K562 (cell line): ENCODE measurements around the gene HTR1D.
"Not testable (repeated sequence)": the region's sequence is repeated elsewhere in the genome, so short reads cannot be mapped to it uniquely, and the experiment has no call there.

Source experiments
- BRD4 ChIP-seq: fragments of 200-600 bp; sonication (generic); IDR thresholded peaks from 2 replicates; pipeline ENCODE4 v1.6.1; 2017; ENCODE audit warnings: inconsistent platforms
- TF ChIP-seq, protein P1 (sequence below): fragments of 250-450 bp; sonication (Bioruptor Pico); IDR thresholded peaks from 2 replicates; pipeline ENCODE4 v1.8.0; 2021; ENCODE audit warnings: moderate library complexity, mild to moderate bottlenecking, inconsistent platforms

DNA sequence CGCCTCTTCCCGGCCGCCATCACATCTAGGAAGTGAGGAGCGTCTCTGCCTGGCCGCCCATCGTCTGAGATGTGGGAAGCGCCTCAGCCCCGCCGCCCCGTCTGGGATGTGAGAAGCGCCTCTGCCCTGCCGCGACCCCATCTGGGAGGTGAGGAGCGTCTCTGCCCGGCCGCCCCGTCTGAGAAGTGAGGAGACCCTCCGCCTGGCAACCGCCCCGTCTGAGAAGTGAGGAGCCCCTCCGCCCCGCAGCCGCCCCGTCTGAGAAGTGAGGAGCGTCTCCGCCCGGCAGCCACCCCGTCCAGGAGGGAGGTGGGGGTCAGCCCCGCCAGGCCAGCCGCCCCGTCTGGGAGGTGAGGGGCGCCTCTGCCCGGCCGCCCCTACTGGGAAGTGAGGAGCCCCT is 40.1 kb upstream of the HTR1D start:
- TF ChIP-seq BRD4, result not testable (repeated sequence)
- TF ChIP-seq, protein P1, sequence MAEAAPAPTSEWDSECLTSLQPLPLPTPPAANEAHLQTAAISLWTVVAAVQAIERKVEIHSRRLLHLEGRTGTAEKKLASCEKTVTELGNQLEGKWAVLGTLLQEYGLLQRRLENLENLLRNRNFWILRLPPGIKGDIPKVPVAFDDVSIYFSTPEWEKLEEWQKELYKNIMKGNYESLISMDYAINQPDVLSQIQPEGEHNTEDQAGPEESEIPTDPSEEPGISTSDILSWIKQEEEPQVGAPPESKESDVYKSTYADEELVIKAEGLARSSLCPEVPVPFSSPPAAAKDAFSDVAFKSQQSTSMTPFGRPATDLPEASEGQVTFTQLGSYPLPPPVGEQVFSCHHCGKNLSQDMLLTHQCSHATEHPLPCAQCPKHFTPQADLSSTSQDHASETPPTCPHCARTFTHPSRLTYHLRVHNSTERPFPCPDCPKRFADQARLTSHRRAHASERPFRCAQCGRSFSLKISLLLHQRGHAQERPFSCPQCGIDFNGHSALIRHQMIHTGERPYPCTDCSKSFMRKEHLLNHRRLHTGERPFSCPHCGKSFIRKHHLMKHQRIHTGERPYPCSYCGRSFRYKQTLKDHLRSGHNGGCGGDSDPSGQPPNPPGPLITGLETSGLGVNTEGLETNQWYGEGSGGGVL (CRISPR knock-in tag), result not testable (repeated sequence)
